Measurements from ENCODE around the gene LYPD3.

LYPD3 gene

DNA sequence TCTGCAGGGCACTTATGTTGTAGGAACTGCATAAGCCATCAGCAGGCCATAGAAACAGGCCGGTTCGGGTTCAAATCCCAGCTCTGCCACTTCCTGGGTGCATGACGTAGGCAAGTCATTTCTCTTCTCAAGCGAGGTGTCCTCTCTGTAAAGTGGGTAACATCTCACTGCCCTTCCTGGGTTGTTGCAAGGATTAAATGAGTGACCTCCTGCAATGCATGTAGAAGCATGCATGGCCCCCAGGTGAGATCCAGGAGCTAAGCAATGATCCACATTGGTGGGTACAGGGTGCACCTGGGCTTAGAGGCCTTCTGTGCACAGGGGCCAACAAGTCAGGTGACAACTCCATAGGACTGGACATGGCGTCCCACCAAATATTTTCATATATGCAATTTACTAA is 25.4 kb upstream of the LYPD3 start:
- no peak overlapping the region for H3K4me3 ChIP-seq (replicated peaks; ENCODE audit: low read depth, low read length)
- TF ChIP-seq, protein P1, sequence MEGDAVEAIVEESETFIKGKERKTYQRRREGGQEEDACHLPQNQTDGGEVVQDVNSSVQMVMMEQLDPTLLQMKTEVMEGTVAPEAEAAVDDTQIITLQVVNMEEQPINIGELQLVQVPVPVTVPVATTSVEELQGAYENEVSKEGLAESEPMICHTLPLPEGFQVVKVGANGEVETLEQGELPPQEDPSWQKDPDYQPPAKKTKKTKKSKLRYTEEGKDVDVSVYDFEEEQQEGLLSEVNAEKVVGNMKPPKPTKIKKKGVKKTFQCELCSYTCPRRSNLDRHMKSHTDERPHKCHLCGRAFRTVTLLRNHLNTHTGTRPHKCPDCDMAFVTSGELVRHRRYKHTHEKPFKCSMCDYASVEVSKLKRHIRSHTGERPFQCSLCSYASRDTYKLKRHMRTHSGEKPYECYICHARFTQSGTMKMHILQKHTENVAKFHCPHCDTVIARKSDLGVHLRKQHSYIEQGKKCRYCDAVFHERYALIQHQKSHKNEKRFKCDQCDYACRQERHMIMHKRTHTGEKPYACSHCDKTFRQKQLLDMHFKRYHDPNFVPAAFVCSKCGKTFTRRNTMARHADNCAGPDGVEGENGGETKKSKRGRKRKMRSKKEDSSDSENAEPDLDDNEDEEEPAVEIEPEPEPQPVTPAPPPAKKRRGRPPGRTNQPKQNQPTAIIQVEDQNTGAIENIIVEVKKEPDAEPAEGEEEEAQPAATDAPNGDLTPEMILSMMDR (IDR thresholded peaks at IDR 0.05; ENCODE audit: insufficient read depth, low read length, poor library complexity, severe bottlenecking) = no peak
- H3K27me3 ChIP-seq (replicated peaks; ENCODE audit: control insufficient read depth, insufficient read depth, low read length) = no peaks in the 10 kb centered on the region
- DNase-seq (ENCODE audit: extremely low read depth, insufficient read length) = no peak
- H3K36me3 ChIP-seq (ENCODE audit: control insufficient read depth, insufficient read depth, low read length) = peaks cover 4% of the 10 kb centered on the region

DNA sequence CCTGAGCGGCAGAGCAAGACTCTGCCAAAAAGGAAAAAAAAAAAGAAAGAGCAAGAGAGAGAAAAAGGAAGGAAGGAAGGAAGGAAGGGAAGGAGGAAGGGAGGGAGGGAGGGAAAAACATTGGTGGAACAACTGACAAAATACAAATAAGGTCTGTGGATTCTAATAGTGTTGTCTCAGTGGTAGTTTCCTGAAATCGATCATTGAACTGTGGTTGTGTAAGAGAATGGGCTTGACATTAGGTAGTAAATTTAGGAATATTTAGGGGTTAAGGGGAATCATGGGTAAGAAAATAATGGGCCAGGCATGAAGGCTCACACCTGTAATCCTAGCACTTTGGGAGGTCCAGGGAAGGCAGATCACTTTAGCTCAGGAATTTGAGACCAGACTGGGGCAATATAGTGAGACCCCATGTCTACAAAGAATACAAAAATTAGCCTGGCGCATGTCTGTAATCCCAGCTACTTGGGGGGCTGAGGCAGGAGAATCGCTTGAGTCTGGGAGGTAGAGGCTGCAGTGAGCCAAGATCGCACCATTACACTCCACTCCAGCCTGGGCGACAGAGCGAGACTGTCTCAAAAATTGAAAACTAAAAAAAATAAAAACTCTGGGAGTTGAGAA is 24.7 kb upstream of the LYPD3 start:
- Histone ChIP-seq H3K27me3 (replicated peaks; ENCODE audit: control insufficient read depth, insufficient read depth, low read length) (no peaks in the 10 kb centered on the region), H3K36me3 (ENCODE audit: control insufficient read depth, insufficient read depth, low read length) (peaks cover under 1% of the 10 kb centered on the region; the same call in 1 of the 2 replicates), H3K4me3 (replicated peaks; ENCODE audit: low read depth, low read length) (no peak overlapping the region)
- TF ChIP-seq, protein P1 (IDR thresholded peaks at IDR 0.05; ENCODE audit: insufficient read depth, low read length, poor library complexity, severe bottlenecking) = no peak
- DNase-seq (ENCODE audit: extremely low read depth, insufficient read length) = no peak

DNA sequence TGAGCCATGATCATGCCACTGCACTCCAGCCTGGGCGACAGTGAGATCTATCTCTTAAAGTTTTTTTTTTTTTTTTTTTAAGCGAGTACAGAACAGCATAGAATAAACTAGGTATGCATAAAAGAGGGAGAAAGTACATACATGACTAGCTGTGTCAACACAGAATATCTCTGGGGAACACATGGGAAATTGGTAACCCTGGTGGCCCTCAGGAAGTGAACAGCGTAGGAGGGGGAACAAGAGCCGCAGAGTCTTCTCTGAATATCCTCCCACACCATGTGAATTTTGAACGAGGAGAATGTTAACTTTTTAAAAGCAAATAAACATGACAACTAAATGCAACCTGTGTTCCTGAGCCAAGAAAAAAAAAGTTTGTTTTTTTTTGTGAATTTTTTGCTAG is 23.9 kb upstream of the LYPD3 start:
- Histone ChIP-seq H3K4me3 (replicated peaks; ENCODE audit: low read depth, low read length) (no peak overlapping the region), H3K27me3 (replicated peaks; ENCODE audit: control insufficient read depth, insufficient read depth, low read length) (no peaks in the 10 kb centered on the region), H3K36me3 (ENCODE audit: control insufficient read depth, insufficient read depth, low read length) (no peaks in the 10 kb centered on the region)
- no peak for DNase-seq (ENCODE audit: extremely low read depth, insufficient read length)
- TF ChIP-seq, protein P1 (IDR thresholded peaks at IDR 0.05; ENCODE audit: insufficient read depth, low read length, poor library complexity, severe bottlenecking) = no peak

DNA sequence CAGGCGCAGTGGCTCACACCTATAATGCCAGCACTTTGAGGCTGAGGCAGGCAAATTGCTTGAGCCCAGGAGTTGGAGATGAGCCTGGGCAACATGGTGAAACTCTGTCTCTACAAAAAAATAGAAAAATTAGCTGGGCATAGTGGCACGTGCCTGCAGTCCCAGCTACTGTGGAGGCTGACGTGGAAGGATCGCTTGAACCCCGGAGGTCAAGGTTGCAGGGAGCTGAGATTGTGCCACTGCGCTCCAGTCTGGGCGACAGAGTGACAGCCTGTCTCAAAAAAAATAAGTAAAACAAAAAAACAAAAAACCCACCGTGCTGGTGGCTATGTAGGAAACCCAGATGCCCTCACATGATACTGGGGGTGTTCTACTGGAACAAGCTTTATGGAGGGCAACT is 22.8 kb upstream of the LYPD3 start:
- no peaks in the 10 kb centered on the region for H3K27me3 ChIP-seq (replicated peaks; ENCODE audit: control insufficient read depth, insufficient read depth, low read length)
- TF ChIP-seq, protein P1 (IDR thresholded peaks at IDR 0.05; ENCODE audit: insufficient read depth, low read length, poor library complexity, severe bottlenecking) = no peak

DNA sequence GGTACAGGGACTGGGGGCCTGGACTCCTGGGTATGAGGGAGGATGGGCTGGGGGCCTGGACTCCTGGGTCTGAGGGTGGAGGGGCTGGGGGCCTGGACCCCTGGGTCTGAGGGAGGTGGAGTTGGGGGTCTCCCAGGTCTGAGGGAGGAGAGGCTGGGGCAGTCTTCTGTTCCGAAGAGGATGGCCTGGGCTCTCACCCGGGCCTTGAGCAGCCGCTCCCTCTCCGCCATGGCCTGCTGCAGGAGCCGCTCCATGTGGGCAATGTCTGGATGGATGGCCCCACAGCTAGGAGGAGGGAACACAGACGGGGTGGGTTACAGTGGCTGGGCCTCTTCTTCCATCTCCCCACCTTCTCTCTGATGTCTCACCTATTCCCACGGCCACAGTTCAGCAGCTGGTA is 21.0 kb upstream of the LYPD3 start:
- no peaks in the 10 kb centered on the region for H3K27me3 ChIP-seq (replicated peaks; ENCODE audit: control insufficient read depth, insufficient read depth, low read length)
- no peaks in the 10 kb centered on the region for H3K36me3 ChIP-seq (ENCODE audit: control insufficient read depth, insufficient read depth, low read length)
- H3K4me3 ChIP-seq (replicated peaks; ENCODE audit: low read depth, low read length) = no peak overlapping the region
- DNase-seq (ENCODE audit: extremely low read depth, insufficient read length) = no peak
- TF ChIP-seq, protein P1 (IDR thresholded peaks at IDR 0.05; ENCODE audit: insufficient read depth, low read length, poor library complexity, severe bottlenecking) = no peak

More for the DNA sequence above, 22.8 kb upstream of the LYPD3 start:
- DNase-seq (ENCODE audit: extremely low read depth, insufficient read length) = no peak
- H3K36me3 ChIP-seq (ENCODE audit: control insufficient read depth, insufficient read depth, low read length) = no peaks in the 10 kb centered on the region
- H3K4me3 ChIP-seq (replicated peaks; ENCODE audit: low read depth, low read length) = no peak overlapping the region

DNA sequence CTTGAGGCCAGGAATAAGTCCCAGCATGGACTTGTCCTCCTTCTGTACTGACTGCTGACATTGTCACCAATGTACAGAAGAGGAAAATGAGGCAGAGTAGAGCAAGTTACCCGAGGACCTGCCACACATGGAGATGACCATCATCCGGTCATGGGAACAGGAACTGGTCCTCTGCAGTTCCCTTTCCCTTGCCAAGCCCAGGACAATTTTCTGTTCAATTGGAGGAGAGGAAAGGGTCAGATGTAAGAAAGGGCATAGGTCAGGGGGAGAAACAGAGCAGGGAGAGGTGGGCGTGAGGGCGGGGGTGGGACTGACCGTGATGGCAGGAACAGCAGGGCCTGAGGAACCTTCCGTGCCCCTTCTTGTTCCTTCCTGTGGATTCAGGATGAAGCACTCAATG is 20.5 kb upstream of the LYPD3 start:
- DNase-seq (ENCODE audit: extremely low read depth, insufficient read length) = no peak
- Histone ChIP-seq H3K27me3 (replicated peaks; ENCODE audit: control insufficient read depth, insufficient read depth, low read length) (no peaks in the 10 kb centered on the region), H3K4me3 (replicated peaks; ENCODE audit: low read depth, low read length) (no peak overlapping the region), H3K36me3 (ENCODE audit: control insufficient read depth, insufficient read depth, low read length) (no peaks in the 10 kb centered on the region)
- TF ChIP-seq, protein P1 (IDR thresholded peaks at IDR 0.05; ENCODE audit: insufficient read depth, low read length, poor library complexity, severe bottlenecking) = no peak

Measured in GM06990 (cell line).